Large intestine (tissue), 3 donors: ENCODE measurements around the gene ARL5C. TPM values are rescaled to one million over a fixed set of nuclear protein-coding genes. Genes with fewer than 3 reads are reported as not detected.
A peak's percentile ranks its signal among the peaks of the same experiment; 100 is the strongest.
"Not testable (repeated sequence)": the region's sequence is repeated elsewhere in the genome, so short reads cannot be mapped to it uniquely, and the experiment has no call there.

ENCODE experiments used
- DNase-seq, 2 donors: peaks; one replicate each; pipeline versions ENCODE4 v3.0.0 to v3.0.0-alpha.2; 2013
- H3K27ac ChIP-seq: one replicate; pipeline ENCODE4 v1.5.1; 2013; ENCODE audit warnings: low read length
- H3K27me3 ChIP-seq: 2 replicates; pipeline ENCODE4 v1.6.1; 2013; ENCODE audit warnings: low read length; ENCODE audit not compliant: control insufficient read depth, insufficient read depth
- H3K36me3 ChIP-seq: 2 replicates; pipeline ENCODE4 v1.6.1; 2013; ENCODE audit warnings: low read length; ENCODE audit not compliant: control insufficient read depth, insufficient read depth
- H3K4me1 ChIP-seq: one replicate; pipeline ENCODE4 v1.6.1; 2013; ENCODE audit warnings: low read length; ENCODE audit not compliant: control insufficient read depth, insufficient read depth
- H3K4me3 ChIP-seq: one replicate; pipeline ENCODE4 v1.5.1; 2013; ENCODE audit warnings: low read length
- H3K9me3 ChIP-seq: one replicate; pipeline ENCODE4 v1.6.1; 2013; ENCODE audit warnings: mild to moderate bottlenecking, low read depth, low read length, moderate library complexity; ENCODE audit not compliant: control insufficient read depth
- WGBS: methylation state at CpG from one replicate; pipeline ENCODE4 v1.1.5; 2013; ENCODE audit warnings: low lambda C conversion rate; ENCODE audit not compliant: insufficient coverage; 5-methylcytosine and 5-hydroxymethylcytosine counted together
- polyA plus RNA-seq: library from polyadenylated mRNA; unstranded; fragments of 120-200 nt; gene quantifications from one replicate; pipeline ENCODE4 v1.2.1, GENCODE V29; 2013

ARL5C gene
- polyA plus RNA-seq, 1 donor: not detected

GRCh38 chr17:39168503-39168902 is 2.5 kb upstream of the ARL5C start:
- H3K27ac ChIP-seq, H3K4me3 ChIP-seq, H3K36me3 ChIP-seq, DNase-seq, H3K9me3 ChIP-seq: not testable (repeated sequence)
- Histone ChIP-seq H3K27me3 (peaks cover 35% of the 10 kb centered on the region), H3K4me1 (peaks cover 11% of the 10 kb centered on the region)
- WGBS: no CpG with 5 or more reads among the region's 10 CpGs

- Histone ChIP-seq H3K36me3 (no peaks in the 10 kb centered on the region), H3K4me1 (peaks cover 11% of the 10 kb centered on the region), H3K27me3 (peaks cover 38% of the 10 kb centered on the region), H3K27ac (no peak overlapping the region), H3K9me3 (peaks cover 5% of the 10 kb centered on the region), H3K4me3 (no peak overlapping the region)
- DNase-seq: no peak
- 20% methylated on average over 1 of the region's 2 CpGs for WGBS
Observed at GRCh38 chr17:39167476-39167875, 1.5 kb upstream of the ARL5C start.

GRCh38 chr17:39166437-39167335 is 725 bp upstream of the ARL5C start:
- Histone ChIP-seq H3K36me3 (no peaks in the 10 kb centered on the region), H3K27me3 (peaks cover 38% of the 10 kb centered on the region), H3K27ac (no peak overlapping the region), H3K4me1 (peaks cover 11% of the 10 kb centered on the region), H3K9me3 (peaks cover 5% of the 10 kb centered on the region), H3K4me3 (no peak overlapping the region)
- WGBS: no CpG with 5 or more reads among the region's 7 CpGs
- no peak for DNase-seq

GRCh38 chr17:39165178-39165840 is 652 bp downstream of the ARL5C start:
- peaks cover 5% of the 10 kb centered on the region for H3K9me3 ChIP-seq
- peaks cover 11% of the 10 kb centered on the region for H3K4me1 ChIP-seq
- DNase-seq: no peak
- no peaks in the 10 kb centered on the region for H3K36me3 ChIP-seq
- no CpG with 5 or more reads among the region's 51 CpGs for WGBS
- H3K4me3 ChIP-seq: peak overlapping the region; percentile 60
- H3K27ac ChIP-seq: no peak overlapping the region
- H3K27me3 ChIP-seq: peaks cover 38% of the 10 kb centered on the region

GRCh38 chr17:39164675-39165143 is 1.3 kb downstream of the ARL5C start:
- Histone ChIP-seq H3K9me3 (peaks cover 5% of the 10 kb centered on the region), H3K36me3 (no peaks in the 10 kb centered on the region), H3K4me1 (peaks cover 11% of the 10 kb centered on the region), H3K27ac (no peak overlapping the region), H3K27me3 (peaks cover 38% of the 10 kb centered on the region), H3K4me3 (peak overlapping the region; percentile 60)
- WGBS: no CpG with 5 or more reads among the region's 15 CpGs
- DNase-seq: peak; percentile 58 to 80

GRCh38 chr17:39161962-39162361 is 4.0 kb downstream of the ARL5C start:
- Histone ChIP-seq H3K27ac (no peak overlapping the region), H3K27me3 (peaks cover 33% of the 10 kb centered on the region), H3K36me3 (no peaks in the 10 kb centered on the region), H3K4me3 (no peak overlapping the region), H3K9me3 (peaks cover 5% of the 10 kb centered on the region), H3K4me1 (peaks cover 11% of the 10 kb centered on the region)
- WGBS: 40% methylated on average over 1 of the region's 2 CpGs
- DNase-seq: no peak

GRCh38 chr17:39158623-39159022 is 7.3 kb downstream of the ARL5C start:
- peaks cover 5% of the 10 kb centered on the region for H3K27me3 ChIP-seq
- H3K27ac ChIP-seq: no peak overlapping the region
- no peak for DNase-seq
- H3K36me3 ChIP-seq: no peaks in the 10 kb centered on the region
- no peaks in the 10 kb centered on the region for H3K9me3 ChIP-seq
- H3K4me3 ChIP-seq: no peak overlapping the region
- no CpG with 5 or more reads among the region's 2 CpGs for WGBS
- no peaks in the 10 kb centered on the region for H3K4me1 ChIP-seq

- Histone ChIP-seq H3K27me3 (peaks cover 6% of the 10 kb centered on the region), H3K4me3 (no peak overlapping the region), H3K9me3 (no peaks in the 10 kb centered on the region), H3K27ac (no peak overlapping the region), H3K36me3 (no peaks in the 10 kb centered on the region), H3K4me1 (peaks cover 5% of the 10 kb centered on the region)
- DNase-seq: no peak
- no CpG with 5 or more reads among the region's 7 CpGs for WGBS
Observed at GRCh38 chr17:39156491-39156890, 9.5 kb downstream of the ARL5C start.

GRCh38 chr17:39155654-39156053 is 10.3 kb downstream of the ARL5C start:
- Histone ChIP-seq H3K9me3 (no peaks in the 10 kb centered on the region), H3K27me3 (peaks cover 12% of the 10 kb centered on the region), H3K4me3 (no peak overlapping the region), H3K4me1 (peaks cover 5% of the 10 kb centered on the region), H3K27ac (no peak overlapping the region), H3K36me3 (no peaks in the 10 kb centered on the region)
- DNase-seq: no peak
- WGBS: no CpG with 5 or more reads among the region's 2 CpGs

- Histone ChIP-seq H3K4me3 (peak overlapping the region; percentile 70), H3K27me3 (peaks cover 31% of the 10 kb centered on the region), H3K27ac (peak overlapping the region; percentile 79), H3K4me1 (peaks cover 5% of the 10 kb centered on the region), H3K9me3 (no peaks in the 10 kb centered on the region), H3K36me3 (no peaks in the 10 kb centered on the region)
- WGBS: 0% methylated on average over 1 of the region's 16 CpGs
- peak; percentile 86 to 87 for DNase-seq
Observed at GRCh38 chr17:39153599-39154051, 12.3 kb downstream of the ARL5C start.
